H1 (cell line): ENCODE measurements around the gene HDAC8.

Experiments
- CREB1 ChIP-seq: IDR thresholded peaks from 2 replicates; pipeline ENCODE4 v1.6.1; 2012; ENCODE audit warnings: inconsistent platforms
- EP300 ChIP-seq, 2 experiments: IDR thresholded peaks; 1 replicate in 1 of 2; 2 replicates in 1 of 2; pipeline ENCODE4 v1.6.1; 2011 to 2012; ENCODE audit warnings: low read depth in 2 of 2, low read length in 2 of 2, mild to moderate bottlenecking in 2 of 2, borderline replicate concordance in 1 of 2, inconsistent platforms in 1 of 2, moderate library complexity in 1 of 2
- EZH2 ChIP-seq: fragments of 200-600 bp; sonication (generic); IDR thresholded peaks from 2 replicates; pipeline ENCODE4 v1.7.1; 2012; ENCODE audit warnings: low read depth, mild to moderate bottlenecking, moderate library complexity, low read length, inconsistent platforms; ENCODE audit not compliant: severe bottlenecking
- GTF2F1 ChIP-seq: IDR thresholded peaks from 2 replicates; pipeline ENCODE4 v1.6.1; 2012; ENCODE audit warnings: low read depth, low read length, improper control_type of control experiment, borderline replicate concordance
- HDAC6 ChIP-seq: IDR thresholded peaks from one replicate; pipeline ENCODE4 v1.7.1; 2012; ENCODE audit warnings: low read depth, mild to moderate bottlenecking, inconsistent platforms, low read length, moderate library complexity
- POLR2AphosphoS5 ChIP-seq: IDR thresholded peaks from 2 replicates; pipeline ENCODE4 v1.6.1; 2011; ENCODE audit warnings: low read depth, low read length
- RXRA ChIP-seq: IDR thresholded peaks from 2 replicates; pipeline ENCODE4 v1.6.1; 2011; ENCODE audit warnings: low read depth, mild to moderate bottlenecking, low read length, moderate library complexity; ENCODE audit not compliant: insufficient read depth
- SP1 ChIP-seq: IDR thresholded peaks from 2 replicates; pipeline ENCODE4 v1.6.1; 2011; ENCODE audit warnings: low read depth, low read length
- TAF7 ChIP-seq: optimal IDR thresholded peaks from 2 replicates; pipeline ENCODE3; 2011; ENCODE audit warnings: low read depth, mild to moderate bottlenecking, inconsistent platforms, low read length, moderate library complexity, borderline replicate concordance
- YY1 ChIP-seq: IDR thresholded peaks from 2 replicates; pipeline ENCODE4 v1.6.1; 2011; ENCODE audit warnings: low read depth, mild to moderate bottlenecking, low read length
- TF ChIP-seq, protein P1 (sequence below), 3 experiments: IDR thresholded peaks; 1 replicate in 2 of 3; 2 replicates in 1 of 3; pipeline versions ENCODE4 v1.5.1 to v1.6.1; 2011; ENCODE audit warnings: low read length in 3 of 3, mild to moderate bottlenecking in 3 of 3, inconsistent platforms in 2 of 3, low read depth in 1 of 3, moderate library complexity in 1 of 3; ENCODE audit not compliant: insufficient read depth in 1 of 3; ENCODE audit errors: control extremely low read depth in 1 of 3
- TF ChIP-seq, protein P2 (sequence below): IDR thresholded peaks from 2 replicates; pipeline ENCODE4 v1.6.1; 2011; ENCODE audit warnings: low read depth, mild to moderate bottlenecking, low read length; ENCODE audit not compliant: insufficient read depth

DNA sequence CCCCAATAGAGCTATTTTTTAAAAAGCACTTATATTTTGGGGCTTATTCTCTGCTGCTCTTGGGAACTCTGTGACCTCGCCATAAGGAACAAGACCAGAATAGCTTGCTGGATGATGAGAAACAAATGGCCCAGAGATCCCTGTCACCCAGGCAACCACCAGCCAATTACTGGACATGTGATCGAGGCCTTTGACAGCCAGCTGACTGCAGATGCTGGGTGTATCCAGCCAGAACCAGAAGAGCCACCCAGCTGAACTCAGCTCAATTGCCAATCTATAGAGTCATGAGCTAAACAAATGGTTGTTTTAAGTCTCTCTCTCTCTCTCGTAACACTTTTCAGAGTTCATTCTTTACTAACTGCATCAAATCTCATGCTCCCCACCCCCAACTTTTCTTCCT, 242.5 kb downstream of the HDAC8 start:
- TF ChIP-seq, protein P1, sequence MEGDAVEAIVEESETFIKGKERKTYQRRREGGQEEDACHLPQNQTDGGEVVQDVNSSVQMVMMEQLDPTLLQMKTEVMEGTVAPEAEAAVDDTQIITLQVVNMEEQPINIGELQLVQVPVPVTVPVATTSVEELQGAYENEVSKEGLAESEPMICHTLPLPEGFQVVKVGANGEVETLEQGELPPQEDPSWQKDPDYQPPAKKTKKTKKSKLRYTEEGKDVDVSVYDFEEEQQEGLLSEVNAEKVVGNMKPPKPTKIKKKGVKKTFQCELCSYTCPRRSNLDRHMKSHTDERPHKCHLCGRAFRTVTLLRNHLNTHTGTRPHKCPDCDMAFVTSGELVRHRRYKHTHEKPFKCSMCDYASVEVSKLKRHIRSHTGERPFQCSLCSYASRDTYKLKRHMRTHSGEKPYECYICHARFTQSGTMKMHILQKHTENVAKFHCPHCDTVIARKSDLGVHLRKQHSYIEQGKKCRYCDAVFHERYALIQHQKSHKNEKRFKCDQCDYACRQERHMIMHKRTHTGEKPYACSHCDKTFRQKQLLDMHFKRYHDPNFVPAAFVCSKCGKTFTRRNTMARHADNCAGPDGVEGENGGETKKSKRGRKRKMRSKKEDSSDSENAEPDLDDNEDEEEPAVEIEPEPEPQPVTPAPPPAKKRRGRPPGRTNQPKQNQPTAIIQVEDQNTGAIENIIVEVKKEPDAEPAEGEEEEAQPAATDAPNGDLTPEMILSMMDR (IDR thresholded peaks at IDR 0.05; ENCODE audit: control extremely low read depth in 1 of 3, insufficient read depth in 1 of 3, low read depth in 1 of 3, low read length in 3 of 3) = no peak
- TF ChIP-seq TAF7 (no peak), CREB1 (no peak), EZH2 (no peak), EP300 (IDR thresholded peaks at IDR 0.05; ENCODE audit: borderline replicate concordance in 1 of 2, low read depth in 2 of 2, low read length in 2 of 2) (no peak), RXRA (no peak), SP1 (no peak), POLR2AphosphoS5 (no peak), YY1 (no peak), HDAC6 (no peak), GTF2F1 (no peak)
- TF ChIP-seq, protein P2, sequence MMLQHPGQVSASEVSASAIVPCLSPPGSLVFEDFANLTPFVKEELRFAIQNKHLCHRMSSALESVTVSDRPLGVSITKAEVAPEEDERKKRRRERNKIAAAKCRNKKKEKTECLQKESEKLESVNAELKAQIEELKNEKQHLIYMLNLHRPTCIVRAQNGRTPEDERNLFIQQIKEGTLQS = no peak
